H1 (cell line): ENCODE measurements around the gene TTC22. TPM values are rescaled to one million over a fixed set of nuclear protein-coding genes. Genes with fewer than 3 reads are reported as not detected.

Experiments
- CTCF ChIA-PET: fragments of 300-600 bp; sonication (Branson Sonifier 250); formaldehyde crosslinking; loops from one replicate; lab custom pipeline; 2021; ENCODE audit not compliant: partially characterized antibody; lab: Charles Lee
- POLR2A ChIA-PET: fragments of 300-600 bp; sonication (Branson Sonifier 250); formaldehyde crosslinking; loops from one replicate; lab custom pipeline; 2021; ENCODE audit warnings: inconsistent platforms; ENCODE audit not compliant: partially characterized antibody; lab: Charles Lee
- DNase-seq, 2 experiments: peaks; one replicate each; pipeline versions ENCODE4 v3.0.0 to v3.0.0-alpha.2; 2010 to 2022; ENCODE audit warnings: low spot score in 2 of 2, low read depth in 1 of 2, mixed read lengths in 1 of 2
- FAIRE-seq: peaks from 2 replicates; lab custom pipeline; 2011; peaks lifted over from hg19 to GRCh38; lab: Jason Lieb, UNC
- H2AFZ ChIP-seq: 2 replicates; pipeline ENCODE4 v1.8.1; 2012; ENCODE audit warnings: low read length, inconsistent platforms
- H2AK5ac ChIP-seq: 2 replicates; pipeline ENCODE4 v1.6.1; 2013; ENCODE audit warnings: low read depth, low read length
- H2BK120ac ChIP-seq: replicated peaks from 2 replicates; pipeline ENCODE3; 2013; ENCODE audit warnings: low read depth, low read length, inconsistent platforms
- H2BK12ac ChIP-seq: 2 replicates; pipeline ENCODE4 v1.6.1; 2013; ENCODE audit warnings: low read depth, low read length
- H2BK15ac ChIP-seq: 2 replicates; pipeline ENCODE4 v1.6.1; 2013; ENCODE audit warnings: low read length
- H2BK20ac ChIP-seq: 2 replicates; pipeline ENCODE4 v1.6.1; 2013; ENCODE audit warnings: low read length
- H2BK5ac ChIP-seq: 2 replicates; pipeline ENCODE4 v1.6.1; 2013; ENCODE audit warnings: low read depth, low read length
- H3K14ac ChIP-seq: 2 replicates; pipeline ENCODE4 v1.6.1; 2013; ENCODE audit warnings: inconsistent platforms; ENCODE audit not compliant: insufficient read length
- H3K18ac ChIP-seq: 2 replicates; pipeline ENCODE4 v1.6.1; 2013; ENCODE audit warnings: low read length; ENCODE audit errors: extremely low read depth
- H3K23ac ChIP-seq: 2 replicates; pipeline ENCODE4 v1.6.1; 2013; ENCODE audit warnings: inconsistent platforms; ENCODE audit not compliant: insufficient read length
- H3K23me2 ChIP-seq: 2 replicates; pipeline ENCODE4 v1.6.1; 2013; ENCODE audit warnings: low read depth, low read length
- H3K27ac ChIP-seq: 2 replicates; pipeline ENCODE4 v1.6.1; 2011; ENCODE audit warnings: low read depth, low read length, inconsistent platforms
- H3K27me3 ChIP-seq, 4 experiments: replicated peaks in 1 of 4; 1 replicate in 1 of 4; 2 replicates in 3 of 4; pipeline versions ENCODE4 v1.6.1 to v1.8.1; 2011 to 2013; ENCODE audit warnings: low read length in 3 of 4, mild to moderate bottlenecking in 3 of 4, inconsistent platforms in 2 of 4, mixed read lengths in 2 of 4, moderate library complexity in 1 of 4; ENCODE audit not compliant: control insufficient read depth in 3 of 4, insufficient read depth in 3 of 4; ENCODE audit errors: extremely low read depth in 1 of 4
- H3K36me3 ChIP-seq, 4 experiments: 2 replicates each; pipeline versions ENCODE4 v1.6.1 to v1.8.1; 2011 to 2013; ENCODE audit warnings: mild to moderate bottlenecking in 4 of 4, low read length in 3 of 4, moderate library complexity in 2 of 4, control low read depth in 1 of 4, inconsistent platforms in 1 of 4; ENCODE audit not compliant: insufficient read depth in 4 of 4, control insufficient read depth in 2 of 4
- H3K4ac ChIP-seq: replicated peaks from 2 replicates; pipeline ENCODE3; 2013; ENCODE audit warnings: low read length, low read depth, mixed read lengths, inconsistent platforms; ENCODE audit not compliant: insufficient read length
- H3K4me1 ChIP-seq, 4 experiments: replicated peaks in 1 of 4; 1 replicate in 1 of 4; 2 replicates in 3 of 4; pipeline versions ENCODE4 v1.6.1 to v1.8.1; 2011 to 2013; ENCODE audit warnings: low read length in 3 of 4, inconsistent platforms in 2 of 4, mixed read lengths in 1 of 4; ENCODE audit not compliant: insufficient read depth in 4 of 4, control insufficient read depth in 3 of 4
- H3K4me2 ChIP-seq, 2 experiments: 2 replicates each; pipeline versions ENCODE4 v1.6.1 to v1.8.1; 2011 to 2013; ENCODE audit warnings: low read depth in 2 of 2, low read length in 2 of 2, control low read depth in 1 of 2, inconsistent platforms in 1 of 2, mild to moderate bottlenecking in 1 of 2; ENCODE audit not compliant: insufficient read depth in 1 of 2
- H3K4me3 ChIP-seq, 4 experiments: fragments of 200-600, 300-600 bp in 1 of 4; sonication (generic), shearing (Covaris generic), sonication (Bioruptor Twin) in 1 of 4; 2 replicates each; pipeline versions ENCODE4 v1.5.1 to v1.8.1; 2011 to 2016; ENCODE audit warnings: low read length in 4 of 4, low read depth in 3 of 4, control low read depth in 2 of 4, inconsistent platforms in 2 of 4, mild to moderate bottlenecking in 2 of 4, mixed read lengths in 1 of 4, moderate library complexity in 1 of 4; ENCODE audit not compliant: insufficient read depth in 2 of 4; ENCODE audit errors: extremely low read depth in 1 of 4
- H3K56ac ChIP-seq: replicated peaks from 2 replicates; pipeline ENCODE3; 2013; ENCODE audit warnings: low read depth, mild to moderate bottlenecking, mixed read lengths, low read length, inconsistent platforms; ENCODE audit not compliant: insufficient read length
- H3K79me1 ChIP-seq: 2 replicates; pipeline ENCODE4 v1.6.1; 2013; ENCODE audit warnings: low read depth, low read length, control low read depth
- H3K79me2 ChIP-seq, 2 experiments: 2 replicates each; pipeline versions ENCODE4 v1.6.1 to v1.8.1; 2012 to 2013; ENCODE audit warnings: low read length in 2 of 2, mild to moderate bottlenecking in 2 of 2, inconsistent platforms in 1 of 2; ENCODE audit not compliant: insufficient read depth in 2 of 2, control insufficient read depth in 1 of 2
- H3K9ac ChIP-seq, 4 experiments: replicated peaks in 1 of 4; 1 replicate in 1 of 4; 2 replicates in 3 of 4; pipeline versions ENCODE4 v1.6.1 to v1.8.1; 2011 to 2013; ENCODE audit warnings: low read depth in 3 of 4, low read length in 3 of 4, control low read depth in 2 of 4, mild to moderate bottlenecking in 2 of 4, moderate library complexity in 2 of 4, inconsistent platforms in 1 of 4; ENCODE audit errors: extremely low read depth in 1 of 4
- H3K9me3 ChIP-seq, 2 experiments: 2 replicates each; pipeline versions ENCODE4 v1.6.1 to v1.8.1; 2012 to 2013; ENCODE audit warnings: mild to moderate bottlenecking in 2 of 2, moderate library complexity in 2 of 2, control low read depth in 1 of 2, inconsistent platforms in 1 of 2, low read depth in 1 of 2, low read length in 1 of 2, mixed read lengths in 1 of 2; ENCODE audit not compliant: insufficient read depth in 2 of 2
- H4K20me1 ChIP-seq, 2 experiments: replicated peaks in 1 of 2; 2 replicates each; pipeline versions ENCODE3 to v1.8.1; 2011 to 2013; ENCODE audit warnings: inconsistent platforms in 2 of 2, low read length in 2 of 2, mild to moderate bottlenecking in 1 of 2; ENCODE audit not compliant: insufficient read depth in 2 of 2, control insufficient read depth in 1 of 2
- H4K5ac ChIP-seq: 2 replicates; pipeline ENCODE4 v1.6.1; 2013; ENCODE audit warnings: low read length, low read depth, mixed read lengths, inconsistent platforms; ENCODE audit not compliant: insufficient read length
- H4K8ac ChIP-seq: 2 replicates; pipeline ENCODE4 v1.8.0; 2013; ENCODE audit warnings: mild to moderate bottlenecking, moderate library complexity, low read length, inconsistent platforms; ENCODE audit not compliant: insufficient read depth; ENCODE audit errors: extremely low read depth
- H4K91ac ChIP-seq: replicated peaks from 2 replicates; pipeline ENCODE3; 2013; ENCODE audit warnings: low read length, mixed read lengths, inconsistent platforms; ENCODE audit not compliant: insufficient read length
- CEBPB ChIP-seq: IDR thresholded peaks from 2 replicates; pipeline ENCODE4 v1.6.1; 2012; ENCODE audit warnings: low read depth, low read length
- CTBP2 ChIP-seq: IDR thresholded peaks from 2 replicates; pipeline ENCODE4 v1.7.0; 2011; ENCODE audit warnings: borderline replicate concordance, mild to moderate bottlenecking, moderate library complexity, mixed read lengths, low read length; ENCODE audit not compliant: insufficient read depth, insufficient read length
- RFX5 ChIP-seq: IDR thresholded peaks from 2 replicates; pipeline ENCODE4 v1.6.1; 2011; ENCODE audit warnings: low read depth, low read length, improper control_type of control experiment, borderline replicate concordance
- WGBS, 2 experiments: shearing (Covaris generic) in 1 of 2; methylation state at CpG; one replicate each; pipeline versions ENCODE4 v1.1.6 to v1.1.7; 2013 to 2015; ENCODE audit warnings: low lambda C conversion rate in 2 of 2, mixed read lengths in 2 of 2, inconsistent platforms in 1 of 2, low coverage in 1 of 2, missing lambda C conversion rate in 1 of 2; ENCODE audit not compliant: insufficient replicate concordance in 2 of 2, insufficient coverage in 1 of 2, insufficient read length in 1 of 2; ENCODE audit errors: extremely low coverage in 1 of 2, missing lambda C conversion rate in 1 of 2; 5-methylcytosine and 5-hydroxymethylcytosine counted together
- polyA plus RNA-seq, 7 experiments: library from polyadenylated mRNA; depleted of rRNA in 3 of 7; stranded (reverse) in 5 of 7; unstranded in 2 of 7; fragments of >200 nt in 5 of 7; fragments of 200-250 nt in 2 of 7; gene quantifications; 1 replicate in 5 of 7; 2 replicates in 1 of 7; 4 replicates in 1 of 7; pipeline versions ENCODE4 v1.2.1 to v1.2.3, GENCODE V29; 2011 to 2013; ENCODE audit warnings: missing spikeins in 2 of 7, mixed read lengths in 2 of 7
- total RNA-seq: library from RNA; stranded (reverse); fragmentation: NEBNext Ultra II Directional; extraction: Animal tissue kit (Norgen Biotek cat#: 25700); gene quantifications from 2 replicates; pipeline ENCODE4 v1.2.1, GENCODE V29; 2021

The TTC22 gene
- total and polyA plus RNA-seq, 2 of the 8 experiments (the other 6 are each of a cell fraction or from before 2014, with no cell fraction given) = 1.00 to 1.6 TPM

DNA sequence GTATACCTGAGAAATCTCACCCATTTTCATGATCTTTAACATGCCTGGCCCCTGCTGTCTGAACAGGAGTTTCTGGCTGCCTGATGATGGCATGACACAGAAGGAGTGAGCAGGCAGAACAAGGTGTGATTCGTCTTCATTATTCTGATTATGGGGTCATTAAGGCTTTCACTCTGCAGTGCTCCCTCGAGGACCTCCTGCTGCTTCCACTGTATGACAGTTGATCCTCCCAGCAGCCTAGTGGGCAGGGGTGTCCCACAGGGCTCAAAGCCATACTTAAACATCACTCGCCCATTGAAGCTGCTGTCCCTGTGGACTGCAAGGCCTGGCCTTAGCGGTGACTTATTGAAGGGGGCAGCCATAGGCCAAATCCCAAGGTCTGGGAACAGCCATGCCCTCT is 24.1 kb downstream of the TTC22 start:
- POLR2A ChIA-PET = interaction anchor here (0.9 kb wide), 1 partner anchor 18 kb away, joined by 3 read pairs; no protein-coding TSS in a partner anchor
- no peak overlapping the region for H3K18ac ChIP-seq
- no peak overlapping the region for H3K9ac ChIP-seq
- H4K5ac ChIP-seq = no peak overlapping the region
- H3K4ac ChIP-seq = no peak overlapping the region
- no peak overlapping the region for H3K56ac ChIP-seq
- no peak overlapping the region for H2BK15ac ChIP-seq
- no peak for DNase-seq
- WGBS, 2 experiments = 80% methylated on average over 4 of the region's 4 CpGs; no CpG with 5 or more reads in 1 of the 2 experiments
- no peak overlapping the region for H2BK5ac ChIP-seq
- peaks cover 2% of the 10 kb centered on the region; the same call in 1 of the 2 replicates for H3K79me1 ChIP-seq
- peaks cover 10 to 20% (median 17%) of the 10 kb centered on the region in 4 experiments; a peak in 6 of 7 replicates for H3K27me3 ChIP-seq
- H2BK12ac ChIP-seq = no peak overlapping the region
- no peak overlapping the region for H2BK20ac ChIP-seq
- H3K79me2 ChIP-seq = no peaks in the 10 kb centered on the region
- H3K36me3 ChIP-seq = no peaks in the 10 kb centered on the region
- H3K4me1 ChIP-seq = peaks cover 0 to 4% (median 3%) of the 10 kb centered on the region in 4 experiments; a peak in 2 of 7 replicates
- no peak for FAIRE-seq
- peaks cover 5% of the 10 kb centered on the region; the same call in 1 of the 2 replicates for H3K23me2 ChIP-seq
- no peak overlapping the region for H2BK120ac ChIP-seq
- H3K4me3 ChIP-seq = no peak overlapping the region
- H3K9me3 ChIP-seq = no peaks in the 10 kb centered on the region
- no peak overlapping the region for H2AFZ ChIP-seq
- CTCF ChIA-PET = interaction anchor here (0.6 to 4.7 kb wide), 7 partner anchors 11 to 245 kb away, joined by 3 to 31 read pairs (median 3); partner anchors contain the start of gene TTC22
- H2AK5ac ChIP-seq = no peak overlapping the region
- no peak overlapping the region for H3K27ac ChIP-seq
- H4K8ac ChIP-seq = no peak overlapping the region
- no peak overlapping the region for H3K4me2 ChIP-seq
- no peak overlapping the region for H3K14ac ChIP-seq
- H3K23ac ChIP-seq = no peak overlapping the region
- no peak overlapping the region for H4K91ac ChIP-seq
- no peaks in the 10 kb centered on the region for H4K20me1 ChIP-seq
- no peak for TF ChIP-seq CEBPB
- no peak for TF ChIP-seq RFX5
- TF ChIP-seq CTBP2 = no peak
